HPDE6-E6E7 (cell line): ENCODE results near the gene SDC4.

Source experiments
- DNase-seq: peaks from one replicate; pipeline ENCODE4 v3.0.0; 2011; ENCODE audit warnings: missing footprints; ENCODE audit errors: extremely low spot score

The SDC4 gene

GRCh38 chr20:45318948-45319347 lies 29.3 kb downstream of the SDC4 start:
- no peak for DNase-seq

- DNase-seq = no peak
Observed at GRCh38 chr20:45318386-45318939, 29.8 kb downstream of the SDC4 start.

GRCh38 chr20:45317826-45318225 lies 30.4 kb downstream of the SDC4 start:
- DNase-seq = no peak

GRCh38 chr20:45316150-45317080 lies 31.8 kb downstream of the SDC4 start:
- DNase-seq = no peak

- no peak for DNase-seq
Observed at GRCh38 chr20:45315672-45316071, 32.6 kb downstream of the SDC4 start.

GRCh38 chr20:45313943-45314342 lies 34.3 kb downstream of the SDC4 start:
- DNase-seq = no peak

- no peak for DNase-seq
Observed at GRCh38 chr20:45313065-45313695, 35.0 kb downstream of the SDC4 start.

GRCh38 chr20:45312241-45312640 lies 36.0 kb downstream of the SDC4 start:
- no peak for DNase-seq

GRCh38 chr20:45311589-45312211 lies 36.5 kb downstream of the SDC4 start:
- DNase-seq = peak; percentile 83

- DNase-seq = no peak
Observed at GRCh38 chr20:45309075-45309474, 39.1 kb downstream of the SDC4 start.

GRCh38 chr20:45308117-45308778 lies 40.0 kb downstream of the SDC4 start, which contains the start of gene MATN4:
TSS of gene MATN4 (minus strand) at chr20:45308299. CDS start at chr20:45305582, 2,717 bp downstream.
- DNase-seq = no peak

- DNase-seq = no peak
Observed at GRCh38 chr20:45307076-45307640, 41.1 kb downstream of the SDC4 start.

- DNase-seq = no peak
Observed at GRCh38 chr20:45306431-45306982, 41.7 kb downstream of the SDC4 start, which contains the start of gene RBPJL. TSS of gene RBPJL (plus strand) at chr20:45306840. CDS start at chr20:45306923, 83 bp downstream.

GRCh38 chr20:45305262-45305661 lies 43.0 kb downstream of the SDC4 start:
- DNase-seq = no peak

- DNase-seq = no peak
Observed at GRCh38 chr20:45304464-45304999, 43.7 kb downstream of the SDC4 start.

GRCh38 chr20:45303586-45304463 lies 44.4 kb downstream of the SDC4 start:
- no peak for DNase-seq

GRCh38 chr20:45301824-45302271 lies 46.4 kb downstream of the SDC4 start:
- DNase-seq = no peak

- no peak for DNase-seq
Observed at GRCh38 chr20:45300961-45301360, 47.3 kb downstream of the SDC4 start.

GRCh38 chr20:45299786-45300185 lies 48.4 kb downstream of the SDC4 start:
- no peak for DNase-seq
